ENCODE measurements around the gene TBCA. TPM values are rescaled to one million over a fixed set of nuclear protein-coding genes. Genes with fewer than 3 reads are reported as not detected.

Gene TBCA
- total and polyA plus RNA-seq, 12 donors: 184 to 595 (median 288) TPM

- no peaks in the 10 kb centered on the region for H3K27me3 ChIP-seq
- H3K27ac ChIP-seq: no peak overlapping the region
- DNase-seq: no peak
- intact Hi-C loops (cut with DNase I): loop anchor here (10.0 kb wide), 1 partner anchor 140 kb away; no protein-coding TSS in a partner anchor
- H3K4me3 ChIP-seq: no peak overlapping the region
- H3K4me1 ChIP-seq (replicated peaks in 1 of 2): no peaks in the 10 kb centered on the region
- TF ChIP-seq, protein P1, sequence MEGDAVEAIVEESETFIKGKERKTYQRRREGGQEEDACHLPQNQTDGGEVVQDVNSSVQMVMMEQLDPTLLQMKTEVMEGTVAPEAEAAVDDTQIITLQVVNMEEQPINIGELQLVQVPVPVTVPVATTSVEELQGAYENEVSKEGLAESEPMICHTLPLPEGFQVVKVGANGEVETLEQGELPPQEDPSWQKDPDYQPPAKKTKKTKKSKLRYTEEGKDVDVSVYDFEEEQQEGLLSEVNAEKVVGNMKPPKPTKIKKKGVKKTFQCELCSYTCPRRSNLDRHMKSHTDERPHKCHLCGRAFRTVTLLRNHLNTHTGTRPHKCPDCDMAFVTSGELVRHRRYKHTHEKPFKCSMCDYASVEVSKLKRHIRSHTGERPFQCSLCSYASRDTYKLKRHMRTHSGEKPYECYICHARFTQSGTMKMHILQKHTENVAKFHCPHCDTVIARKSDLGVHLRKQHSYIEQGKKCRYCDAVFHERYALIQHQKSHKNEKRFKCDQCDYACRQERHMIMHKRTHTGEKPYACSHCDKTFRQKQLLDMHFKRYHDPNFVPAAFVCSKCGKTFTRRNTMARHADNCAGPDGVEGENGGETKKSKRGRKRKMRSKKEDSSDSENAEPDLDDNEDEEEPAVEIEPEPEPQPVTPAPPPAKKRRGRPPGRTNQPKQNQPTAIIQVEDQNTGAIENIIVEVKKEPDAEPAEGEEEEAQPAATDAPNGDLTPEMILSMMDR (IDR thresholded peaks at IDR 0.05): no peak
- TF ChIP-seq POLR2A (IDR thresholded peaks at IDR 0.05): no peak
- no peaks in the 10 kb centered on the region for H3K36me3 ChIP-seq (replicated peaks in 1 of 2)
- no peaks in the 10 kb centered on the region for H3K9me3 ChIP-seq (replicated peaks in 1 of 3)
- WGBS, 4 donors: 88 to 94% (median 93%) methylated on average over 21 of the region's 21 CpGs
Observed at GRCh38 chr5:77784735-77785134, 8.6 kb upstream of the TBCA start.

GRCh38 chr5:77781076-77781475 is 4.9 kb upstream of the TBCA start:
- no peak for TF ChIP-seq POLR2A (IDR thresholded peaks at IDR 0.05)
- TF ChIP-seq, protein P1 (IDR thresholded peaks at IDR 0.05): no peak
- Histone ChIP-seq H3K4me3 (no peak overlapping the region), H3K36me3 (replicated peaks in 1 of 2) (no peaks in the 10 kb centered on the region), H3K4me1 (replicated peaks in 1 of 2) (peaks cover 0 to 6% of the 10 kb centered on the region in 2 donors), H3K27me3 (no peaks in the 10 kb centered on the region), H3K27ac (no peak overlapping the region), H3K9me3 (replicated peaks in 1 of 3) (no peaks in the 10 kb centered on the region)
- DNase-seq: no peak
- intact Hi-C loops (cut with DNase I): loop anchor here (10.0 kb wide), 1 partner anchor 136 kb away; no protein-coding TSS in a partner anchor
- WGBS, 4 donors: 80 to 94% (median 90%) methylated on average over 1 of the region's 1 CpG

DNA sequence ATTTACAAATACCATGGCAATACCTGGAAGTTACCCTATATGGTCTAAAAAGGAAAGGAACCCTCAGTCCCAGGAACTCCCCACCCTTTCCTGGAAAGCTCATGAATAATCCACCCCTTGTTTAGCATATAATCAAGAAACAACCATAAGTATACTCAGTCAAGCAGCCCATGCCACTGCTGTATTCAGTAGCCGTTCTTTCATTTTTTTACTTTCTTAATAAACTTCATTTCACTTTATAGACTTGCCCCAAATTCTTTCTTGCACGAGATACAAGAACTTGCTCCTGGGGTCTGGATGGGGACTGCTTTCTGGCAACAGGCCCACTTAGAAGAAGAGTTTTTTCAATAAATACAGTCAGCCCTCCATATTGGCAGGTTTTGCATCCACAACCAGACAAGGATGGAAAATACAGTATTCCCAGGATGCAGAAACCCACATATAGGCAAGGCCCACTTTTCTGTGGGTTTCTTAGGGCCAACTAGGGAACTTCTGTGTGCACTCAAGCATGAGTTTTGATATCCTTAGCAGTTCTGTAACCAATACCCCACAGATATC is 2.8 kb upstream of the TBCA start:
- WGBS, 4 donors: 89 to 95% (median 92%) methylated on average over 2 of the region's 2 CpGs
- Histone ChIP-seq H3K4me3 (no peak overlapping the region), H3K27ac (no peak overlapping the region), H3K4me1 (replicated peaks in 1 of 2) (peaks cover 7 to 21% of the 10 kb centered on the region in 2 donors), H3K27me3 (no peaks in the 10 kb centered on the region), H3K9me3 (replicated peaks in 1 of 3) (no peaks in the 10 kb centered on the region), H3K36me3 (replicated peaks in 1 of 2) (no peaks in the 10 kb centered on the region)
- no peak for DNase-seq
- intact Hi-C loops (cut with DNase I): no loop called here
- TF ChIP-seq, protein P1 (IDR thresholded peaks at IDR 0.05): no peak

DNA sequence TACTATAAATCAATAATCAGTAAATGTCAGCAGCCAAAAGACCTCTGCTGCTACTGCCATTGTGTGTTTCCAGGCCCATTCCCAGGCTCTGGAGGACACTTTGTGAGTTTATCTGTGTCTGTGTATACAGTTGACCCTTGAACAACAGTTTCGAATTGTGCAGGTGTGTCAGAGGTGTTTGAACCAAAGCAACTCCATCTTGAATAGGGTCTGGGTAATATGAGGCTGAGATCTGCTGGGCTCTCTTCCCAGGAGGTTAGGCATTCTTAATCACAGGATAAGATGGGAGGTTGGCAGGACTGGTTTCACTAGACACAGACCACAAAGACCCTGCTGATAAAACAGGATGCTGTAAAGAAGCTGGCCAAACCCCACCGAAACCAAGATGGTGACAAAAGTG is 2.3 kb upstream of the TBCA start:
- TF ChIP-seq, protein P1 (IDR thresholded peaks at IDR 0.05): no peak
- TF ChIP-seq POLR2A (IDR thresholded peaks at IDR 0.05): no peak
- no peak overlapping the region for H3K4me3 ChIP-seq
- 87 to 95% (median 91%) methylated on average over 2 of the region's 2 CpGs for WGBS, 4 donors

More for the DNA sequence above, 2.3 kb upstream of the TBCA start:
- Histone ChIP-seq H3K36me3 (replicated peaks in 1 of 2) (no peaks in the 10 kb centered on the region), H3K27ac (no peak overlapping the region), H3K27me3 (no peaks in the 10 kb centered on the region), H3K4me1 (replicated peaks in 1 of 2) (peaks cover 9 to 26% of the 10 kb centered on the region in 2 donors), H3K9me3 (replicated peaks in 1 of 3) (no peaks in the 10 kb centered on the region)
- intact Hi-C loops (cut with DNase I): no loop called here
- no peak for DNase-seq

Data from adrenal gland (tissue), 12 donors.